Measurements from ENCODE around the gene MFAP2.
A peak's percentile ranks its signal among the peaks of the same experiment; 100 is the strongest.

Gene MFAP2, protein sequence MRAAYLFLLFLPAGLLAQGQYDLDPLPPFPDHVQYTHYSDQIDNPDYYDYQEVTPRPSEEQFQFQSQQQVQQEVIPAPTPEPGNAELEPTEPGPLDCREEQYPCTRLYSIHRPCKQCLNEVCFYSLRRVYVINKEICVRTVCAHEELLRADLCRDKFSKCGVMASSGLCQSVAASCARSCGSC

DNA sequence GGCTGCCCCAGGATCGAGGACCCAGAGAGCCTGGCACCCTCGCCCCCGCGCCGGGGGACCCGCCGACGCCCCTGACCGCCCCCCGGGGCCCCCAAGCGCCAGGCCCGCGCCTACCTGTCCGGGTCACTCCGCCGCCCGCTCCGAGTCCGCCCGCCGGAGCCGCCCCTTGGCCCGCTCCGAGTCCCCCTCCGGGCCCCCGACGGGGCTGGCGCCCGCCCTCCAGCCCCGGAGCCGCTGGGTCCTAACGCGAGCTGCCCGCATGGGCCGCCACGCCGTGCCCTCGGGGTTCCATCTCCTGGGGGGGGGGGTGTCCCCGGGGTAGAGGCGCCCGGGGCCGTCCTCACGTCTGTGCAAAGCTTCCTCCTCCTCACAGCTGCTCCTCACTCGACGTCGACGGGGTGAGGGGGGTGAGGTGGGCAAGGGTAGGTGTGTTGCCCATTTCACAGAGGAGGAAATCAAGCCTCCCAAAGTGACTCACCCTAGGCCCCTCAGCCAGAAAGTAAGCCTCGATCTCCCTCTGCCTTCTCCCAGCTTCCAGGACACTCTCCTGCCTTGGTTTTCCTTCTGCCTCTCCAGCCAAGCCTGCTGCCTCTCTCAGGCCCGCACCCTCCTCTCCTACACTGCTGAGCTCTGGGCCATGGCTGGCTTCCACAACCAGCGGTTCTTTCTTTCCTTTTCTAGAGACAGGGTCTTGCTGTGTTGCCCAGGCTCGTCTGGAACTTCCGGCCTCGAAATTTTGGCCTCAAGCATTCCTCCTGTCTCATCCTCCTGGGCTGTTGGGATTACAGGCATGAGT is at the start of gene MFAP2:
Gene MFAP2, minus strand, starts transcription at position 148 of the 796 bp plus-strand sequence. CDS start 2,347 bp downstream, outside the sequence.
- Histone ChIP-seq H3K9ac (ENCODE audit: low read depth, low read length) (peak within 1 kb of the TSS; percentile 66), H3K4me1 (ENCODE audit: insufficient read depth, low read length) (peaks cover 19% of the 10 kb centered on the region; the same call in 1 of the 2 replicates), H3K36me3 (ENCODE audit: insufficient read depth, low read length) (no peaks in the 10 kb centered on the region), H3K9me3 (ENCODE audit: control insufficient read depth, insufficient read depth, low read length) (no peaks in the 10 kb centered on the region)

DNA sequence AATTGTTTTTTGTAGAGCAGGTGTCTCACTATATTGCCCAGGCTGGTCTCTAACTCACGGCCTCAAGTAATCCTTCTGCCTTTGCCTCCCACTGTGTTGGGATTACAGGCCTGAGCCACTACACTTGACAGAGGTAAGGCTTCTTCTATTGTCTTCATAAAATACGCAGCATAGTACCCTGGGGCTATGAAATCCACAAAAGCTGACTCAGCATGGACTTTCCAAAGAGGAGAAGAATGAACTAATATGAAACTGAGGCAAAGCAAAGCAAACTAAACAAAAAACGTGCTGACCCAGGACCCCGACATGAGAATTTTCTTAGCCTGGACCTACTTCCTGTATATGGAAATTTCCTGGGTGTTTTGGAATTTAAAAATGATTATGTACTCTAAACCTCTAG is 49.8 kb upstream of the MFAP2 start:
- Histone ChIP-seq H3K9ac (ENCODE audit: low read depth, low read length) (no peak overlapping the region), H3K4me1 (ENCODE audit: insufficient read depth, low read length) (no peaks in the 10 kb centered on the region), H3K9me3 (ENCODE audit: control insufficient read depth, insufficient read depth, low read length) (no peaks in the 10 kb centered on the region), H3K36me3 (ENCODE audit: insufficient read depth, low read length) (peaks cover 13% of the 10 kb centered on the region)

DNA sequence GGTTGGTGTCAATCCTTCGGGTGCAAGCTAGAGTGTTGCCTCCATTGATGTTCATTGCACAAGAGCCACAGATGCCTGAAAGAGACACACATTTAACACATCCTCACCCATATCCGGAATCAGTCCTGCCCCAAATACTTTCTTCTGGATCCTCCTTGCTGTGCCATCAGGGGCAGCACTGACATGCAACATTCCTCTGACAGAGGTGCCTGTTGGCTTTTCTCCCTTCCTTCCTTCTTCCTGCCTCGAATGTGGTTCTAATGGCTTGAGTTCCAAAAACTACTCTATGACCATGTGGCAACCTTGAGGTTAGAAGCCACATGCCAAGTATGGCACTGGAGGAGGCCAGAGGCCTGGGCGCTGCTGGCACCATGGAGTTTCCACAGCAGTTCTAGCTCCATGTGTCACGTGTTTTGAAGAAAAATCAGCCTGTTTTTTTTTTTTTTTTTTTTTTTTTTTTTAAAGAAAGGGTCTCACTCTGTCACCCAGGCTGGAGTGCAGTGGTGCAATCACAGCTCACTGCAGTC is 48.3 kb upstream of the MFAP2 start:
- Histone ChIP-seq H3K9me3 (ENCODE audit: control insufficient read depth, insufficient read depth, low read length) (no peaks in the 10 kb centered on the region), H3K9ac (ENCODE audit: low read depth, low read length) (no peak overlapping the region), H3K4me1 (ENCODE audit: insufficient read depth, low read length) (no peaks in the 10 kb centered on the region), H3K36me3 (ENCODE audit: insufficient read depth, low read length) (peaks cover 17% of the 10 kb centered on the region)

DNA sequence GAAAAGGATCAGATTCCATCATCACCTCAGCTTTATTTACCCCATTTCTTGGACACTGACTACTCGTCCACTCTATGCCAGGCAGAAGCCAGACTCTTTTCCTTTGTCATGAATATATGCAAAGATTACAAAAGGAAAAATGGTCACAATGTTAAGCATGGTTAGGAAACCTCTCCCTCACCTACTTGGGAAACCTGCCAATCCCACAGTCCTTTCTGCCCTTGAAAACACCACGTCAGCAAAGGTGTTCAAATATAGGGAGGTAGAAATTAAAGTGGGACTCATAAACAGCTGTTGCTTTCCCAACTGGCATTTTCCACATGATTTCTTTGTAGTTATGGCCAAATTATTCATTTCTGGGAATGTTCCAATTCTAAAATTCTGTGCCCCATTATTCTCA is 47.5 kb upstream of the MFAP2 start:
- H3K36me3 ChIP-seq (ENCODE audit: insufficient read depth, low read length): peaks cover 25% of the 10 kb centered on the region
- no peaks in the 10 kb centered on the region for H3K4me1 ChIP-seq (ENCODE audit: insufficient read depth, low read length)
- no peaks in the 10 kb centered on the region for H3K9me3 ChIP-seq (ENCODE audit: control insufficient read depth, insufficient read depth, low read length)
- no peak overlapping the region for H3K9ac ChIP-seq (ENCODE audit: low read depth, low read length)

DNA sequence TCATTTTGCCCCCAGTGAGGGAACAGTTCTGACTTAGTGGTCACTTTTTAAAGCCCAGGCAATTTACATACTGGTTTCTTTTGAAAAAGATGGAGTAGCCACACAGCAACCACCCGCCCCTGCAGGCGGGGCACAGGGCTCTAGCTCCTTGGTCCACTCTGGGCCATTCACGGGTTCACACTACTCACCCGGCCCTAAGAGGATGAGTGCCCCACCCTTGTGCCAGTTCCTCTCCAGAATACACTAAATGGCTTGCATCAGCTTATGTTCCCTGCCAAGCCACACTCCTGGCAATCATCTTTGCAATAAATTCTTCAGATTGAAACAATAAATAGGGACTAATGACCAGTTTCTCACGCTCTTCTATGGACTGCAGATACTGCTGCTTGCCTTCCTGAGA is 47.0 kb upstream of the MFAP2 start:
- H3K36me3 ChIP-seq (ENCODE audit: insufficient read depth, low read length): peaks cover 29% of the 10 kb centered on the region
- H3K9ac ChIP-seq (ENCODE audit: low read depth, low read length): no peak overlapping the region
- H3K4me1 ChIP-seq (ENCODE audit: insufficient read depth, low read length): no peaks in the 10 kb centered on the region
- H3K9me3 ChIP-seq (ENCODE audit: control insufficient read depth, insufficient read depth, low read length): no peaks in the 10 kb centered on the region

DNA sequence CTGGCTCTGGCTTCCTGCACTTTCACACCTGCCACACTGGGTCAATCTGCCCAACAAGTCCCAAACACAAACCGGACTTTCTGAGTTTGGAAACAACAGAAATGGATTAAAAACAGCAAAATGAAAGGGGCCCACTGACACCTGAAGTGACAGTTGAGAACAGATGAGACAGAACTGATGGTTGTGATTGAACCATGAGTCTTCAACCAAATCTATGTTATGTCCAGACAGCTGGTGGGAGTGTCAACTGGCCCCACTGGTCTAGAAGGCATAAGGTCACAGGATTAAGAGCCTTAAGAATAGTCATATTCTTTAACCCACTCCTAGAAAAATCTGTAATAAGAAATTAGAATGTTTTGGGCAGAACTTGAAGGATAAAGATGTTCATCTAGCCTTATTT is 44.3 kb upstream of the MFAP2 start:
- Histone ChIP-seq H3K36me3 (ENCODE audit: insufficient read depth, low read length) (peaks cover 45% of the 10 kb centered on the region), H3K9ac (ENCODE audit: low read depth, low read length) (no peak overlapping the region), H3K9me3 (ENCODE audit: control insufficient read depth, insufficient read depth, low read length) (no peaks in the 10 kb centered on the region), H3K4me1 (ENCODE audit: insufficient read depth, low read length) (no peaks in the 10 kb centered on the region)

DNA sequence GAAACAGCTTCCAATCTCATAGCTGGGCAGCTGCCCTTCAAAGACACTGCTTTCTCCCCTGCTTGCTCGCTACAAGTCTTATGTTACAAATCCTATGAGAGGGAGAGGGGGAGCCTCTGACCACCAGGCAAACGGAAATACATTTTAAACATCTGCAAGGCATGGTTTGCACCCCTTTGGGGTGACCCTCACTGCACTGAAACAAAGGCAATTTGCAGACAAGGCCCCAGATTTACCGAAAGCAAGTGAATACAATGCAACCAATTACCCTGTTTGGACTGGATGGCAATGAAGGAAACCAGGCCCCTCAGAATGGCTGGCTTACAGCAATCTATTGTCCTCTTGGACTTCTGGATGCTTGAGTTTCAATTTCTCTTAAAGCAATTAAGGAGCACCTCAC is 43.2 kb upstream of the MFAP2 start:
- Histone ChIP-seq H3K36me3 (ENCODE audit: insufficient read depth, low read length) (peaks cover 44% of the 10 kb centered on the region), H3K9ac (ENCODE audit: low read depth, low read length) (no peak overlapping the region), H3K4me1 (ENCODE audit: insufficient read depth, low read length) (no peaks in the 10 kb centered on the region), H3K9me3 (ENCODE audit: control insufficient read depth, insufficient read depth, low read length) (no peaks in the 10 kb centered on the region)

DNA sequence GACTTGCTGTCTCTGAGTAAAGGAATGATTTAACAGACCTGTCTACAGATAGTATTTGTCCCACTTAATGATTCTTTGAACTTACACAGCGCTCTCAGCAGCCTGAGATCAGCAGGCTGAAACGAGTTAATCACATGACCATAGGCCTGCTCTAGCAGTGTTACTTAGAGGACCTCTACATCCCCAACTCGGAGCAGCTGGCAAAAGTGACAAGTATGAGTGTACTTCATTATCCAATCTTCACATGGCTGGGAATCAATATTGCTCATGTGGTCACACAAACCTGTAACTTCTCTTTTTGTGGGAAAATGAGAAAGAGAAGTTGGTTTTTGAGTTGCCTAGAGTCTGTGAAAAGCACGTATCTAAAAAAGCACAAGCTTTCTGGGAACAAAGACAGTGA is 42.7 kb upstream of the MFAP2 start:
- H3K9me3 ChIP-seq (ENCODE audit: control insufficient read depth, insufficient read depth, low read length): no peaks in the 10 kb centered on the region
- no peaks in the 10 kb centered on the region for H3K4me1 ChIP-seq (ENCODE audit: insufficient read depth, low read length)
- peaks cover 41% of the 10 kb centered on the region for H3K36me3 ChIP-seq (ENCODE audit: insufficient read depth, low read length)
- no peak overlapping the region for H3K9ac ChIP-seq (ENCODE audit: low read depth, low read length)

DNA sequence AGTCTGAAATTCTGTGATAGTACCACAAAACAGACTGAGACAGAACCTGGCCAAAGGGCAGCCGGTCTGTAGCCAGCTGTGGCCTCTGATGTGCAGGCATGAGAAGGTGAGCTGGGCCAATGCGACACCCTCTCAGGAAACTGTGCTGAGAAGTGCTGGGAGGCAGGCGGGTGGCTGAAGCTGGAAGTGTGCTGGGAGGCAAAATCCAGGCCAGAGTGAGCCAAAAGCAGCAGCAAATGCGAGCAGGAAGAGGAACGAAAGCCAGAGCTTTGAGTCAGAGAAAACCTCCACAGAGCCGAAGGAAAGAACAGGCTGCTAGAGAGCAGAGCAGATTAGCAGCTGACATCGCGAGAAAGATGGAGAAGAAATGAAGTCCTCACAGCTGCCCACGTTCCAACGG is 41.5 kb upstream of the MFAP2 start:
- H3K36me3 ChIP-seq (ENCODE audit: insufficient read depth, low read length): peaks cover 41% of the 10 kb centered on the region
- no peaks in the 10 kb centered on the region for H3K9me3 ChIP-seq (ENCODE audit: control insufficient read depth, insufficient read depth, low read length)

DNA sequence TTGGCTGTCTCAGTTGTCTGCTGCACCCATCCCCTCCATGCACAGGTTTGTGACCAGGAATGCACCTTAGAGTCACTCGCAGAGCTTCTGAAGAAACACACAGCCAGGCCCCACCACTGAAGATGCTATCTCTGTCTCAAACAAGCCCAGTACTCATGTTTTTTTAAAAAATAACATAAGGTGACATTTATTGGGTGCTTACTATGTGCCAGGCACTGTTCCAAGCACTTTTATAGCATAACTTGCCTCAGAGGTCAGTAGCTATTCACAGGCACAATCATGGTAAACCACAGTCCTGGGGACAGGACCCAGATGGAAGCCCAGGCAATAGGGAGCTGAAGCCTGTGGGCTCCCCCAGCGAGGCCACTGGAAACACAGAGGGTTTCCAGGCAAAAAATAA is 40.1 kb upstream of the MFAP2 start:
- H3K4me1 ChIP-seq (ENCODE audit: insufficient read depth, low read length): peaks cover 8% of the 10 kb centered on the region
- no peaks in the 10 kb centered on the region for H3K9me3 ChIP-seq (ENCODE audit: control insufficient read depth, insufficient read depth, low read length)
- H3K9ac ChIP-seq (ENCODE audit: low read depth, low read length): no peak overlapping the region
- peaks cover 39% of the 10 kb centered on the region for H3K36me3 ChIP-seq (ENCODE audit: insufficient read depth, low read length)

More for the DNA sequence above, 41.5 kb upstream of the MFAP2 start:
- Histone ChIP-seq H3K9ac (ENCODE audit: low read depth, low read length) (no peak overlapping the region), H3K4me1 (ENCODE audit: insufficient read depth, low read length) (no peaks in the 10 kb centered on the region)

DNA sequence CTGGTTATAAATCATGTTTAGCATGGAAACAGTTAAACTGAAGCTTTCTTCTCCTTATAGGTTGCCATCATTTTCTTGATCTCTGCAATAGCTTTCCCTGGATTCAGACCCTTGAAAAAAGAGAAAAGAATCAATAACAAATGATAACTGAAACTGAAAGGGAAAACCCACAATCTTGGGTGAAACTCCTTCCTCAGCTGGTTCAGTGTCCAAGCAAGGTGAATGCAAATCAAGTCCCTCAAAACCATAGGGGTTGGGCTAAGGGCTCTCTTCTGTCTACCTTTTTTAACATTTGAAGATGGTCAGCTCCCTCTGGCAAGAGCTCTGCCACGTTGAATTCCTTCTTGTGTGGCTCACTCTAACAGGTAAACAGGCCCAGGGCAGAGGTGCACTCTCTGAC is 38.4 kb upstream of the MFAP2 start:
- Histone ChIP-seq H3K4me1 (ENCODE audit: insufficient read depth, low read length) (peaks cover 17% of the 10 kb centered on the region), H3K36me3 (ENCODE audit: insufficient read depth, low read length) (peaks cover 37% of the 10 kb centered on the region), H3K9ac (ENCODE audit: low read depth, low read length) (no peak overlapping the region), H3K9me3 (ENCODE audit: control insufficient read depth, insufficient read depth, low read length) (no peaks in the 10 kb centered on the region)

DNA sequence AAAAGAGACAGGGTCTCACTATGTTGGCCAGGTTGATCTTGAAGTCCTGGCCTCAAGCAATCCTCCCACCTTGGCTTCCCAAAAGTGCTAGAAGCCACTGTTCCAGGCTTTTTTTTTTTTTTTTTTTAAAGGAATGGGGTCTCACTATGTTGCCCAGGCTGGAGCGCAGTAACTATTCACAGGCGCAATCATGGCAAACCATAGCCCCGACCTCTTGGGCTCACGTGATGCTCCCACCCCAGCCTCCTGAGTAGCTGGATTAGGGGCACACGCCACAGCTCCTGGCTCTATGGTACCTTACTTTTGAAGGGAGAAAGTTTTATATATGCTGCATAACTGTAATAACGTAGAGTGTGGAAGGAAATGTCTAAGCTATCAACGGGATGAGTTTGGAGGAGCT is 37.0 kb upstream of the MFAP2 start:
- H3K9ac ChIP-seq (ENCODE audit: low read depth, low read length): no peak overlapping the region
- H3K4me1 ChIP-seq (ENCODE audit: insufficient read depth, low read length): peaks cover 29% of the 10 kb centered on the region
- no peaks in the 10 kb centered on the region for H3K9me3 ChIP-seq (ENCODE audit: control insufficient read depth, insufficient read depth, low read length)
- H3K36me3 ChIP-seq (ENCODE audit: insufficient read depth, low read length): peaks cover 23% of the 10 kb centered on the region

DNA sequence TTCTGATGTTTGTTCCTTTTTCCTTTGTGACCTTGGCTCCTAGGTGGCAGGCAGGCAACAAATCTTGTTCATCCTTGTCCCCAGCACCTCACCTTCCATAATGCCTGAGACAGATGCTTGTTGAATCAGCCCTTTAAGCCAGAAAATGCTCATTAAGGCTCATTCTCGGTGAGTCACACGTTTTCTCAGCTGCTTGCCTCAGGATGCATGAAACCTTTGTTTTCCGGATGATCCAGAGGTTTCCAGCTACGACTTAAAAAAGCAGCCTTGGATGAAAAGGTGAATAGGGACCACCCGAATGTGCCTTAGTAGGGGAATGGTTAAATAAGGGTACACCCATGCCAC is 35.9 kb upstream of the MFAP2 start:
- no peaks in the 10 kb centered on the region for H3K9me3 ChIP-seq (ENCODE audit: control insufficient read depth, insufficient read depth, low read length)
- peaks cover 15% of the 10 kb centered on the region for H3K36me3 ChIP-seq (ENCODE audit: insufficient read depth, low read length)
- H3K9ac ChIP-seq (ENCODE audit: low read depth, low read length): peak overlapping the region; percentile 6; the same call in 1 of the 2 replicates
- peaks cover 31% of the 10 kb centered on the region for H3K4me1 ChIP-seq (ENCODE audit: insufficient read depth, low read length)

DNA sequence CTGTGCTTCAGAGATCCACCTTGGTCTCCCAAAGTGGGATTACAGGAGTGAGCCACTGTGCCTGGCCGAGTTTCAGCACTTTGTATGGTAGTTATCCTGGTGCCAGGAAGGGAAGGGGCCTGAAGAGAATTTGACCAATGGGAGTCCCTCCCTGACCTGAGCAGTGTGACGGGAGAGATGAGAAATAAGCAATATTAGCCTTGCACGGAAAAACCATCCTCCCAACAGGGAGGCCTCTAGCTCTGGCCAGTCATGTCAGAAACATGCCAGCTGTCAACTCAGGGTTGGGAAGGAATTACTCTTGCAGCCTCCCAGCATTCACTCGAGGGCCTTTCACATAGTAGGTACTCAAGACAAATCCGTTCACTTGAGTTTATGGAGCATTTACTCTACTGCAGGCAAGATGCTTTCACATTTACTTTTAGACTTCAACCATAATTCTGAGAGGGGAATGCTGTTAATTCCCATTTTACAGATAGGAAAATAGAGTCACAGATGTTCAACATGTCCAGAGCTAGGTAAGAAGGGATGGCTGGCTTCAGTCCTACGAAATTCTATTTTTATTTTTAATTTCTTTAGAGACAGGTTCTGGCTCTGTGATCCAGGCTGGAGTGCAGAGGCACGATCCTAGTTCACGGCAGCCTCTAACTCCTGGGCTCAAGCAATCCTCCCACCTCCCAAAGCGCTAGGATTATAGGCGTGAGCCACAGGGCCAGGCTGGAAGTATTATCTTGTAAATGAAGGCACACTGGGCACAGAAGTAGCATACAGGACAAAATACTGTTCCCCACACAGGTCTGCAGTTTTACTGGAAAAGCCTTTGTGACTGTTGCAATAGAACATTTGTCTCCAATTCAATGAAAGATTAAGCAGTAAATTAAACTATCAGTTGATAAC is 34.5 kb upstream of the MFAP2 start:
- H3K9ac ChIP-seq (ENCODE audit: low read depth, low read length): no peak overlapping the region
- no peaks in the 10 kb centered on the region for H3K9me3 ChIP-seq (ENCODE audit: control insufficient read depth, insufficient read depth, low read length)
- H3K4me1 ChIP-seq (ENCODE audit: insufficient read depth, low read length): peaks cover 36% of the 10 kb centered on the region
- peaks cover 3% of the 10 kb centered on the region; the same call in 1 of the 2 replicates for H3K36me3 ChIP-seq (ENCODE audit: insufficient read depth, low read length)
